Breast epithelium (tissue), 4 donors: Measurements from ENCODE around the gene VMP1. TPM values are rescaled to one million over a fixed set of nuclear protein-coding genes. Genes with fewer than 3 reads are reported as not detected.

Experiments used
- DNase-seq, 2 donors: peaks; one replicate each; pipeline ENCODE4 v3.0.0-alpha.2; 2019; ENCODE audit warnings: low spot score in 2 of 2
- H3K27ac ChIP-seq, 2 donors: fragments of 200-600 bp; sonication (generic) in 1 of 2; one replicate each; pipeline ENCODE4 v1.5.1; 2016 to 2019; ENCODE audit warnings: mild to moderate bottlenecking in 1 of 2
- H3K27me3 ChIP-seq, 2 donors: fragments of 200-600 bp; sonication (generic) in 1 of 2; one replicate each; pipeline versions ENCODE4 v1.5.1 to v1.6.0; 2017 to 2019; ENCODE audit warnings: control low read depth in 1 of 2, mild to moderate bottlenecking in 1 of 2
- H3K36me3 ChIP-seq: fragments of 200-600 bp; one replicate; pipeline ENCODE4 v1.5.1; 2019
- H3K4me1 ChIP-seq, 2 donors: fragments of 200-600 bp; sonication (generic); one replicate each; pipeline ENCODE4 v1.5.1; 2016 to 2019; ENCODE audit warnings: control low read depth in 1 of 2
- H3K4me3 ChIP-seq, 3 donors: fragments of 200-600 bp; sonication (generic); 1 replicate in 2 of 3; 2 replicates in 1 of 3; pipeline ENCODE4 v1.5.1; 2016 to 2019; ENCODE audit warnings: mild to moderate bottlenecking in 3 of 3, moderate library complexity in 2 of 3
- H3K9me3 ChIP-seq, 2 donors: fragments of 200-600 bp; sonication (generic) in 1 of 2; one replicate each; pipeline ENCODE4 v1.5.1; 2016 to 2019; ENCODE audit warnings: control low read depth in 1 of 2
- CTCF ChIP-seq, 3 donors: fragments of 450-650 bp; IDR thresholded peaks; one replicate each; pipeline ENCODE4 v1.5.1; 2016 to 2017; ENCODE audit warnings: antibody characterized with exemption in 3 of 3, mild to moderate bottlenecking in 3 of 3, moderate library complexity in 3 of 3
- POLR2A ChIP-seq: fragments of 450-650 bp; IDR thresholded peaks from one replicate; pipeline ENCODE4 v1.6.1; 2016; ENCODE audit warnings: antibody characterized with exemption, mild to moderate bottlenecking, moderate library complexity
- POLR2AphosphoS5 ChIP-seq, 3 donors: sonication (generic); formaldehyde crosslinking; IDR thresholded peaks; one replicate each; pipeline ENCODE4 v1.6.1; 2017; ENCODE audit warnings: antibody characterized with exemption in 3 of 3
- intact Hi-C: fragments of 100-400 bp; cut with DNase I; formaldehyde crosslinking; loops from one replicate; pipeline ENCODE4 v1.15.1; 2023; ENCODE audit warnings: low total_unique reads
- total RNA-seq, 3 donors: library from RNA; depleted of rRNA; stranded (reverse); fragments of >200 nt; gene quantifications; one replicate each; pipeline ENCODE4 v1.1.0, GENCODE V29; 2016

Gene VMP1
- total RNA-seq, 3 donors from 2014 or later: 142 to 636 (median 489) TPM

DNA sequence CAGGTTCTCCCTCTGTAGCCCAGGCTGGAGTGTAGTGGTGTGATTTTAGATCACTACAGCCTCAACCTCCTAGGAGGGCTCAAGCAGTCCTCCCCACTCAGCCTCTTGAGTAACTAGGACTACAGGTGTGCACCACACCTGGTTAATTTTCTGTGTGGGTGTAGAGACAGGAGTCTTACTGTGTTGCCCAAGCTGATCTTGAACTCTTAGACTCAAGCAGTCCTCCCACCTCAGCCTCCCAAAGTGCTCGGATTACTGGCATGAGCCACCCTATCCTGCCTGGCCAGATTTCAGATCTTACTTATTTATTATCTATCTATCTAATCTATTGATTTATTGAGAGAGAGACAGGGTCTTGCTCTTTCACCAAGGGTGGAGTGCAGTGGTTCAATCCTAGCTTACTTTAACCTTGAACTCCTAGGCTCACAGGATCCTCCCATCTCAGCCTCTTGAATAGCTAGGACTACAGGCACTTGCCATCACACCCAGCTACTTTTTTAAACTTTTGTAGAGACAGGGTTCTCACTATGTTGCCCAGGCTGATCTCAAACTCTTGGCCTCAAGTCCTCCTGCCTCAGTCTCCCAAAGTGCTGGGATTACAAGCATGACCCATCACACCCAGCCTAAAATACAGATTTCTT is 123.5 kb downstream of the VMP1 start:
- no peaks in the 10 kb centered on the region for H3K9me3 ChIP-seq
- no peaks in the 10 kb centered on the region for H3K27me3 ChIP-seq
- H3K4me1 ChIP-seq: peaks cover 0 to 5% of the 10 kb centered on the region in 2 donors
- peak overlapping the region; percentile 57 to 80 for H3K27ac ChIP-seq
- no peak for TF ChIP-seq POLR2AphosphoS5 (IDR thresholded peaks at IDR 0.05)
- TF ChIP-seq POLR2A: no peak
- no peak for TF ChIP-seq CTCF (IDR thresholded peaks at IDR 0.05)
- DNase-seq: no peak
- H3K4me3 ChIP-seq: no peak overlapping the region
- intact Hi-C loops: no loop called here
- no peaks in the 10 kb centered on the region for H3K36me3 ChIP-seq

- intact Hi-C loops: no loop called here
- H3K4me1 ChIP-seq: peaks cover 0 to 14% of the 10 kb centered on the region in 2 donors
- TF ChIP-seq POLR2A (no peak), POLR2AphosphoS5 (IDR thresholded peaks at IDR 0.05) (no peak), CTCF (IDR thresholded peaks at IDR 0.05) (no peak)
- DNase-seq: no peak
- no peak overlapping the region for H3K27ac ChIP-seq
- H3K27me3 ChIP-seq: no peaks in the 10 kb centered on the region
- no peaks in the 10 kb centered on the region for H3K36me3 ChIP-seq
- H3K4me3 ChIP-seq: no peak overlapping the region
- no peaks in the 10 kb centered on the region for H3K9me3 ChIP-seq
Observed at GRCh38 chr17:59832883-59833379, 125.5 kb downstream of the VMP1 start.

GRCh38 chr17:59837308-59838051 is 130.0 kb downstream of the VMP1 start:
- TF ChIP-seq CTCF (IDR thresholded peaks at IDR 0.05): no peak
- TF ChIP-seq POLR2A: peak; percentile 94
- peak in 2 of 3 donors; percentile 85 to 89 for TF ChIP-seq POLR2AphosphoS5 (IDR thresholded peaks at IDR 0.05)
- no peaks in the 10 kb centered on the region for H3K27me3 ChIP-seq
- peak overlapping the region; percentile 63 to 87 (median 71) for H3K4me3 ChIP-seq
- H3K27ac ChIP-seq: peak overlapping the region; percentile 98
- H3K4me1 ChIP-seq: peaks cover 0 to 9% of the 10 kb centered on the region in 2 donors
- H3K36me3 ChIP-seq: no peaks in the 10 kb centered on the region
- intact Hi-C loops: no loop called here
- H3K9me3 ChIP-seq: no peaks in the 10 kb centered on the region
- DNase-seq: peak; percentile 65 to 88

- peaks cover 0 to 9% of the 10 kb centered on the region in 2 donors for H3K4me1 ChIP-seq
- DNase-seq: no peak
- intact Hi-C loops: no loop called here
Observed at GRCh38 chr17:59838052-59838916, 130.8 kb downstream of the VMP1 start.

More at GRCh38 chr17:59838052-59838916, 130.8 kb downstream of the VMP1 start:
- Histone ChIP-seq H3K36me3 (no peaks in the 10 kb centered on the region), H3K27me3 (no peaks in the 10 kb centered on the region), H3K4me3 (peak overlapping the region; percentile 63 to 87 (median 71)), H3K9me3 (no peaks in the 10 kb centered on the region), H3K27ac (peak overlapping the region; percentile 98)
- TF ChIP-seq POLR2AphosphoS5 (IDR thresholded peaks at IDR 0.05) (no peak), POLR2A (no peak), CTCF (IDR thresholded peaks at IDR 0.05) (no peak)
